Upper lobe of left lung (tissue), 6 donors: Measurements from ENCODE around the gene KIF5B. TPM values are rescaled to one million over a fixed set of nuclear protein-coding genes. Genes with fewer than 3 reads are reported as not detected.
"Not testable (repeated sequence)": the region's sequence is repeated elsewhere in the genome, so short reads cannot be mapped to it uniquely, and the experiment has no call there.

Experiments
- ATAC-seq, 2 donors: fragments of 200-7000 bp; cut with Tn5 transposase; one replicate each; pipeline ENCODE4 v1.9.1; 2022; ENCODE audit warnings: mild to moderate bottlenecking in 2 of 2, moderate library complexity in 2 of 2; ENCODE audit not compliant: low FRiP score in 2 of 2
- DNase-seq, 2 donors: peaks; one replicate each; pipeline ENCODE4 v3.0.0-alpha.2; 2019 to 2020
- H3K27ac ChIP-seq, 4 donors: fragments of 200-600 bp; sonication (generic); one replicate each; pipeline ENCODE4 v1.5.1; 2016 to 2019
- H3K27me3 ChIP-seq, 4 donors: fragments of 200-600 bp; sonication (generic); one replicate each; pipeline ENCODE4 v1.5.1; 2017 to 2019
- H3K36me3 ChIP-seq, 4 donors: fragments of 200-600 bp; sonication (generic); one replicate each; pipeline ENCODE4 v1.5.1; 2016 to 2019
- H3K4me1 ChIP-seq, 4 donors: fragments of 200-600 bp; sonication (generic); one replicate each; pipeline ENCODE4 v1.5.1; 2018 to 2019
- H3K4me3 ChIP-seq, 4 donors: fragments of 200-600 bp; sonication (generic); one replicate each; pipeline ENCODE4 v1.5.1; 2017 to 2019; ENCODE audit warnings: mild to moderate bottlenecking in 2 of 4, moderate library complexity in 1 of 4
- H3K9me3 ChIP-seq, 4 donors: fragments of 200-600 bp; sonication (generic); one replicate each; pipeline ENCODE4 v1.5.1; 2018 to 2019
- CTCF ChIP-seq, 6 experiments: fragments of 450-650 bp in 4 of 6; fragments of 200-600 bp in 2 of 6; sonication (generic) in 2 of 6; IDR thresholded peaks; one replicate each; pipeline ENCODE4 v1.5.1; 2016 to 2019; ENCODE audit warnings: antibody characterized with exemption in 6 of 6
- EP300 ChIP-seq, 4 donors: sonication (generic); formaldehyde crosslinking; IDR thresholded peaks; one replicate each; pipeline ENCODE4 v1.5.1; 2017; ENCODE audit warnings: antibody characterized with exemption in 4 of 4, control low read depth in 2 of 4
- POLR2A ChIP-seq, 4 donors: fragments of 450-650 bp; IDR thresholded peaks; one replicate each; pipeline ENCODE4 v1.5.1; 2016 to 2017; ENCODE audit warnings: antibody characterized with exemption in 4 of 4, mild to moderate bottlenecking in 2 of 4
- POLR2AphosphoS5 ChIP-seq, 2 donors: sonication (generic); formaldehyde crosslinking; IDR thresholded peaks; one replicate each; pipeline ENCODE4 v1.5.1; 2017; ENCODE audit warnings: antibody characterized with exemption in 2 of 2
- WGBS, 2 donors: methylation state at CpG; one replicate each; pipeline ENCODE4 v1.1.5; 2017 to 2018; 5-methylcytosine and 5-hydroxymethylcytosine counted together
- total RNA-seq, 6 donors: library from RNA; depleted of rRNA in 4 of 6; stranded (reverse); fragments of >200 nt in 4 of 6; gene quantifications; one replicate each; pipeline versions ENCODE4 v1.1.0 to v1.2.1, GENCODE V29; 2016 to 2021
- donor health status: DM: no; HTN: no; CAD: no; lungs with moderate emphysema.
- donor health status: DM: no; HTN: yes; CAD: no; lungs with severe emphysema.

KIF5B gene
- total RNA-seq, 6 donors from 2014 or later: 59.7 to 170 (median 86.5) TPM

GRCh38 chr10:32047881-32048280, 8.3 kb downstream of the KIF5B start:
- DNase-seq: no peak
- no peak for TF ChIP-seq POLR2A (IDR thresholded peaks at IDR 0.05)
- TF ChIP-seq POLR2AphosphoS5 (IDR thresholded peaks at IDR 0.05): no peak
- no peak for TF ChIP-seq CTCF (IDR thresholded peaks at IDR 0.05)
- TF ChIP-seq EP300 (IDR thresholded peaks at IDR 0.05): no peak

GRCh38 chr10:32046151-32046550, 10.1 kb downstream of the KIF5B start:
- peak in 1 of 2 donors; percentile 19 for ATAC-seq
- no peak overlapping the region for H3K4me3 ChIP-seq
- no peaks in the 10 kb centered on the region for H3K9me3 ChIP-seq
- peaks cover 3 to 44% (median 6%) of the 10 kb centered on the region in 4 donors for H3K36me3 ChIP-seq
- TF ChIP-seq EP300 (IDR thresholded peaks at IDR 0.05): no peak
- no peak for TF ChIP-seq POLR2A (IDR thresholded peaks at IDR 0.05)
- TF ChIP-seq CTCF (IDR thresholded peaks at IDR 0.05): no peak
- no peak for TF ChIP-seq POLR2AphosphoS5 (IDR thresholded peaks at IDR 0.05)
- no peak overlapping the region for H3K27ac ChIP-seq
- no peaks in the 10 kb centered on the region for H3K27me3 ChIP-seq
- DNase-seq: no peak
- WGBS, 2 donors: 79 to 90% methylated on average over 3 of the region's 3 CpGs
- H3K4me1 ChIP-seq: peaks cover 27 to 67% (median 46%) of the 10 kb centered on the region in 4 donors

More at GRCh38 chr10:32047881-32048280, 8.3 kb downstream of the KIF5B start:
- ATAC-seq: no peak
- H3K27me3 ChIP-seq: no peaks in the 10 kb centered on the region
- no peaks in the 10 kb centered on the region for H3K9me3 ChIP-seq
- H3K4me3 ChIP-seq: no peak overlapping the region
- H3K4me1 ChIP-seq: peaks cover 38 to 67% (median 54%) of the 10 kb centered on the region in 4 donors
- peaks cover 3 to 44% (median 6%) of the 10 kb centered on the region in 4 donors for H3K36me3 ChIP-seq
- no peak overlapping the region for H3K27ac ChIP-seq

DNA sequence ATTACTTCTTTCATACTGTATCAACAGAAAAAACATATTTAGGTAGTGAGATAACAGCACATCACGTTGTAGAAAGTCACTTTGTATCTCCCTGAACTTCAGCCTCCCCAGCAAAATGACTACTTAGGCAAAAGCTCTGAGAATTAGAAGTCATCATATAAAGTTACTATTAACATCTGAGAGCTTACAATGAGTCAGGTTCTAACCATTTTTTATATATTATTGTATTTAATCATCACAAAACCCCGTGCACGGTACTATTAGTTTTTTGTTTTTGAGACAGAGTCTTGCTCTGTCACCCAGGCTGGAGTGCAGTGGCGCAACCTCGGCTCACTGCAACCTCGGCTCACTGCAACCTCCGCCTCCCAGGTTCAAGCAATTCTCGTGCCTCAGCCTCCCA, 13.5 kb downstream of the KIF5B start:
- ATAC-seq, H3K4me3 ChIP-seq, H3K27me3 ChIP-seq, DNase-seq, H3K9me3 ChIP-seq: not testable (repeated sequence)
- Histone ChIP-seq H3K36me3 (peaks cover 3 to 58% (median 8%) of the 10 kb centered on the region in 4 donors), H3K4me1 (peaks cover 16 to 52% (median 35%) of the 10 kb centered on the region in 4 donors), H3K27ac (peak overlapping the region in 1 of 4 donors; percentile 13)
- 77 to 78% methylated on average over 8 of the region's 8 CpGs for WGBS, 2 donors

DNA sequence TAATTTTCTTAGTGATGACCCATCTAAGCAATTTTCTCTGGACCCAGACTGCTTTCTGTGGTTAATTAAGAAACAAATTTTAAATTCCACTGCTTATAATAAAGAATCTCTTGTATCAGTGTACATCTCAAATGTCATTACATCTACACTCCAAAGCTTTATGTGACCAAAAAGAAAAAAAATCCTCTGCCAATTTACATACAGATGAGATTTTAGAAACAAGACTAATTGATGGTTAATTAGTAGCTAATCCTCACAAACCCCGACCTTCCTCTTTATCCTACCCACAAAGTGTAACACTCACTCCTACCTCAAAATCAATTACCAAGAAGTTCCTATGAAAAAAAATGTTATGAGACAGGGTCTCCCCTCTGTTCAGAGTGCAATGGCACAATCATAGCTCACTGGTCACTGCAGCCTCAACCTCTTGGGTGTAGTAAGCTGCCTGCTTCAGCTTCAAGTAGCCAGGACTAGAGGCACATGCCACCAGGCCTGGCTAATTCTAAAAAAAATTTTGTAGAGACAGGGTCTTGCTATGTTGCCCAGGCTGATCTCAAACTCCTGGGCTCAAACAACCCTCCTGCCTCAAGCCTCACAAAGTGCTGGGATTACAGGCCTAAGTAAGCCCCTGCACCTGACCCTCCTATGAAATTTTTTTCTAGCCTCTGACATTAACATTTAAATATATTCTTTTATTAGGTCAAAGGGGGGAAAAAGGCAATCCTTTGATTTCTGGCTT, 14.8 kb downstream of the KIF5B start:
- ATAC-seq (no peak), DNase-seq (no peak)
- peaks cover 1 to 61% (median 16%) of the 10 kb centered on the region in 4 donors for H3K36me3 ChIP-seq
- H3K9me3 ChIP-seq: no peaks in the 10 kb centered on the region
- 32 to 45% methylated on average over 1 of the region's 1 CpG for WGBS, 2 donors
- no peak overlapping the region for H3K4me3 ChIP-seq
- H3K27me3 ChIP-seq: no peaks in the 10 kb centered on the region
- H3K27ac ChIP-seq: no peak overlapping the region
- no peak for TF ChIP-seq POLR2A (IDR thresholded peaks at IDR 0.05)
- TF ChIP-seq EP300 (IDR thresholded peaks at IDR 0.05): no peak
- TF ChIP-seq POLR2AphosphoS5 (IDR thresholded peaks at IDR 0.05): no peak
- TF ChIP-seq CTCF (IDR thresholded peaks at IDR 0.05): no peak
- H3K4me1 ChIP-seq: peaks cover 19 to 52% (median 41%) of the 10 kb centered on the region in 4 donors

- DNase-seq: no peak
- Histone ChIP-seq H3K4me1 (peaks cover 19 to 50% (median 37%) of the 10 kb centered on the region in 4 donors), H3K36me3 (peaks cover 16 to 61% (median 31%) of the 10 kb centered on the region in 4 donors), H3K27ac (no peak overlapping the region), H3K4me3 (no peak overlapping the region), H3K27me3 (no peaks in the 10 kb centered on the region), H3K9me3 (no peaks in the 10 kb centered on the region)
- no peak for ATAC-seq
- WGBS, 2 donors: 66 to 68% methylated on average over 1 of the region's 1 CpG
- TF ChIP-seq POLR2AphosphoS5 (IDR thresholded peaks at IDR 0.05) (no peak), CTCF (IDR thresholded peaks at IDR 0.05) (no peak), POLR2A (IDR thresholded peaks at IDR 0.05) (no peak), EP300 (IDR thresholded peaks at IDR 0.05) (no peak)
These were observed 16.5 kb downstream of the KIF5B start for GRCh38 chr10:32039734-32040133.
